Ishikawa (cell line): Measurements from ENCODE around the gene ALDH3B2.

Experiments
- CREB1 ChIP-seq: IDR thresholded peaks from 2 replicates; pipeline ENCODE4 v1.6.1; 2012; ENCODE audit warnings: low read depth
- EP300 ChIP-seq: IDR thresholded peaks from 2 replicates; pipeline ENCODE4 v1.6.1; 2012; ENCODE audit warnings: borderline replicate concordance
- MAX ChIP-seq: IDR thresholded peaks from 2 replicates; pipeline ENCODE4 v1.6.1; 2012
- NFIC ChIP-seq: IDR thresholded peaks from 2 replicates; pipeline ENCODE4 v1.6.1; 2012
- REST ChIP-seq: IDR thresholded peaks from 2 replicates; pipeline ENCODE4 v1.6.1; 2012; ENCODE audit warnings: low read depth, mild to moderate bottlenecking
- TCF12 ChIP-seq: IDR thresholded peaks from 2 replicates; pipeline ENCODE4 v1.6.1; 2012; ENCODE audit warnings: low read depth
- USF1 ChIP-seq: IDR thresholded peaks from 2 replicates; pipeline ENCODE4 v1.6.1; 2012
- YY1 ChIP-seq: IDR thresholded peaks from 2 replicates; pipeline ENCODE4 v1.6.1; 2012; ENCODE audit warnings: low read depth

GRCh38 chr11:67648140-67648795, 26.2 kb downstream of the ALDH3B2 start:
- TF ChIP-seq NFIC (no peak), EP300 (no peak), REST (no peak), MAX (no peak), YY1 (no peak), USF1 (no peak), TCF12 (no peak), CREB1 (no peak)
